GM19240 (cell line): ENCODE data around the gene ARFIP2.

Experiments used
- DNase-seq: peaks from one replicate; pipeline ENCODE4 v3.0.0; 2011; ENCODE audit warnings: low spot score; ENCODE audit not compliant: insufficient read length

The ARFIP2 gene

DNA sequence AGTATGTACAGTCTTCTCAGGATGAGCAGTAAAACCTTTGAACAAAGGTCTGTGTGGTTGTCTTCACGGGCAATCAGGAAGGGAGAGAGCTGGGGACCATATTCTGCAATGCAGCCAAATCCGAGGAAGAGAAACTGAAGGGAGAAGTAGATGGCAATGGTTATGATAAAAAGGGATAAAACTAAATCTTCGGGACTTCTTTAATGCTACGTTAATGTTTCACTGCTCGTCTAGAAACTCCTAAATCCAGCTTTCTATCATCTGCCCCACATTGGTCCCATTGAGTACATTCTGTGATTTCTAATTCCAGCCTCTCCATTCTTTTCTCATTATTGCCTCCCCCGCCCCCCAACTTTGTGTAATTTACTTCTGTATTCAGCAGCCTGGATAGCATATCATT, 1.9 kb upstream of the ARFIP2 start:
- no peak for DNase-seq

DNA sequence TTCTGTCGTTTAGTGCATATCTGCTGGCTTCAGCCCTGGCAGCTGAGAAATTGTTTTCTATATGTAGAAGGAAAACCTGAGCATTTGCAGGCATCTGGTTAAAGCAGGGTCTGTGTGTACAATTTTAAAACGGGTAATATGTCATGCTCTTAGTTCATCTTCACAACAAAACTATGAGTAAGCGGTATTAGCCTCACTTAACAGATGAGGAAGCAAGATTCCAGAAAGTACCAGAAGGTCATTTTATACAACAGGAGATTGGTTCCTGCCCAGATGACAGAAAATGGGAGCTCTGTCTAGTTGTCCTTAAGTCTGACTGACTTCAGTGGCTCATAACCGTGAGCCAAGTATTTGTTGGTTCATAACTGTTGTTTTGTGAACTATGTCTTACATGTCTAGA, 1.3 kb upstream of the ARFIP2 start:
- no peak for DNase-seq

DNA sequence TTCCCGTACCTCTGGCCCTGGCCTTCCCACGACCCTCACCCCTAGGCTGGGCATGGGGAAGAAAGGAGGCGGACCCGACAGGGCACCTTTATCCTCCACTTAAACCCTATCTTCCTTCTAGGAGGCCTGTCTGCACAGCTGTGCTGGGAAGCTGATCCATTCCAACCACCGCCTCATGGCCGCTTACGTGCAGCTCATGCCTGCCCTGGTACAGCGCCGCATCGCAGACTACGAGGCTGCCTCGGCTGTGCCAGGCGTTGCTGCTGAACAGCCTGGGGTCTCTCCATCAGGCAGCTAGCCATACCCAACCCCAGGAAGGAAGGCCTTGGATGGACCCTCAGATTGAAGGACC, 769 bp upstream of the ARFIP2 start:
- DNase-seq: no peak

DNA sequence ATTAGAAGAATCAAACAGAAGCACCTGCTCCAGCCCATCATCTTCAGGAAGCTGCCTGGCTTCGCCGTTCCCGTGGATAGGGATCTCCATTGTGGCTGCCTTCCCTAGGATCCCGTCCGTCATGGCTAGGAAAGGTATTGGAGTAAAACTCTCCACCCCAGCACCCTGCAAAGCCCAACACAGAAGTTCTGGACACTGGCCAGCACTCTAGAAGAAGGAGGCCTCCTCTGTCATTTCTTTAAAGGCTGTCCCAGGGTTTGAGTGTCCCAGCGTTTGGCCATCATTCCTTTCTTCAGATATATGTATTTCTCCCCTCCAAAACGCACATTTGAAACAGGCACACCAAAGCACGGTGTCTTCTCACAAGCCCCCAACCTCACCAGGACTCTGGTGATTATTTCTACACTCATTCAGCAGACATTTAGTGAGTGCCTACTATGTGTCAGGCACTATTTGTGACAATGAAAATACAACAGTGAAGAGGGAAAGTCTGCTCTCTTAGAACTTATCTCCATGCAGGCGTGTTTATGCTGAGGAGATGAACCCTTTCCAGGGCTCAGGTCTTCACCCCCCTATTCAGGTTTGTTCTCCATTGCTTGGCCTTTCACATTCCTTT, 724 bp downstream of the ARFIP2 start:
- DNase-seq: no peak

DNA sequence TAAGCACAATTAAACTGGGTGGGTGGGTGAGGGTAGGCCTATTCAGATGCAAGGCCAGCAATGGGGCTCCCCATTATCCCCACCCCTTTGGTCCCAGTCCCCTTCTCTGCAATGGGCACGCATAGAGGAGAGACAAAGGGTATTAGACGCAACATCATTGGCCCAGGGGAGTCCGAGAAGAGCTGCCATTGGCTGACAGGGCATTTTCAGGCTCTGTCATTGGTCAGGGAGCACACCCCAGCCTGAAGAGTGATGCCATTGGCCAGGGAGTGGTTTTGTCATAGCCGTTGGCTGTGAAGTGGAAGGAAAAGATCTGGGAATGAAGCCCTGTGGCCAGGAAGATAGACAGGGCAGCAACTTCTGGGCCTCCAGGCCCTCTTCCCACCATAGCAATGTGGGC, 4.6 kb downstream of the ARFIP2 start:
- DNase-seq: no peak

DNA sequence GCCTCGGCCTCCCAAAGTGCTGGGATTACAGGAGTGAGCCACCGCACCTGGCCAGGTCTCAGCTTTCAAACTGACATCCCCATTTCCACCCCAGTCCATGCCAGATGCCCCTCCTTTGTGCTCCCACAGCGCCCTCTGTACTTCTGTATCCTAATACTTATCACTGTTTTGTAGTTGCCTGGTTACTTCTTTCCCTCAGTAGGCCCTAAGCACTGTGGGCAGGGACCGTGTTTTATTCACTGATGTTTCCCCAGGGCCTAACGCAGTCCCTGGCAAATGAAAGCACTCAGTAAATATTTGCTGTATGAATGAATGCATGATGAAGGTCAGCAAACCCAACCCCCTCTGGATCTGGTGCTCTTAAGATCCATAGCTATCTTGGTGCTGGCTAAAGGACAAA, 5.2 kb downstream of the ARFIP2 start:
- no peak for DNase-seq

- DNase-seq: no peak
Observed at GRCh38 chr11:6474806-6475500, 6.2 kb downstream of the ARFIP2 start.

DNA sequence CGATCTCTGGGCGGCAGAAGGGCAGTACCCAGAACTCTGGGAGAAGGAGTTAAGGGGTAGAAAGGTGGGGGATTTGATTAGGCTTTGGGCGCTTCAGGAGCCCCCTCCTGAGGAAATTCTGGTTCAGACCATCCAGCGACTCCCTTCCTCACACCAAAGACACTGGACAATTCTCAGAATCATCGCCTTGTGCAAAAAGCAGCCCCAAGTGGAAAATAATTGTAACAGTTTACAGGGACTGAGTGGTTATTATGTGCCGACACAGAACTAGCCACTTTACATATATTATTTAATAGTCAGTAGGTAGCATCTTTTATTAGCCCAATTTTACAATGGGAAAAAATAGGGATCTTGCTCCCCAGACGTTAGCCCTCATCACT, 6.7 kb downstream of the ARFIP2 start:
- DNase-seq: no peak

DNA sequence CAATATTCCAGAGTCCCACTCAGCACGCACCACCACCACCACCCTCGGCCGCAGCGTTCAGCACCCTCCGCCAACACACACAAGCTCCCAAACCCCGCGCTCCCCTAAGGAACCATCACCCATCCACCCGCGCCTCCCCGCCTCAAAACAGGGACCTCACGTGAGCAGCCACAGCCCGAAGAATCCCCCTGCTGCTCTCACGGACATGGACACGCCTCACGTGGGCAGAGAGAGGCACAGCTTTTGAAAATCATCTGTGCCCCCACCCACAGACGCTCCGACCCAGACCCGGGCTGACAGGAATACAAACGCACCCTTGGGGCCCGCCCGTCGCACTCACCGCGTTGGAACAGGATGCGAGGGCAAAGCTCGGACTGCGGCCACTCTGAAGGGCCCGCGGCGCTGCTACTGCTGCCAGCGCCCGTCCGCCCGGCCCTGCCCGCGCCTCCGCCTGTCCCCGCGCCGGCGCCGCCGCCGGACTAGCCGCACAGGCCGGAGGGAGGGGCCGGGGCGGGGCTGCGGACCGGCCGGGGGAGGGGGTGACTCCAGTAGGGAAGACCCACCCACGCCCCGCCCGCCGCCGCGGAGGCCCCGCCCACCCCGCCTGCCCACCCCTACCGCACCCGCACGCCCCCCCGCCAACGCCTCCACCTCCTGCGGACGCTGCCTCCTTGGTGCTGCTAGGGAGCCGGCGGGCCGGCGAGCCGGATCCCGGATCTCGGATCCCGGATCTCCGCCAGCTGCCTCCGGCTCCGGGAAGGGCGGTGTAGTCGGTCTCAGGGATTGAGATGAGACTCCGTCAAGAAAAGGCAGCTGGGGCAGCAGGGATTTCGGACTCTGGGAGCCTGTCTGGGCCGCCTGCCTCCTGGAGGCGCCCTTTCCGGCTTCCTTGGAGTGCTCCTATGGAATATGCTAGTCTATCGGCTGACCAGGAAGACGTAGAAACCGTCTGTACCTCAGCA, 7.4 kb downstream of the ARFIP2 start, which contains the start of gene TRIM3:
Gene TRIM3, minus strand, starts transcription at position 491 of the 962 bp plus-strand sequence. CDS start 8,246 bp downstream, outside the sequence.
- DNase-seq: peak; percentile 74

DNA sequence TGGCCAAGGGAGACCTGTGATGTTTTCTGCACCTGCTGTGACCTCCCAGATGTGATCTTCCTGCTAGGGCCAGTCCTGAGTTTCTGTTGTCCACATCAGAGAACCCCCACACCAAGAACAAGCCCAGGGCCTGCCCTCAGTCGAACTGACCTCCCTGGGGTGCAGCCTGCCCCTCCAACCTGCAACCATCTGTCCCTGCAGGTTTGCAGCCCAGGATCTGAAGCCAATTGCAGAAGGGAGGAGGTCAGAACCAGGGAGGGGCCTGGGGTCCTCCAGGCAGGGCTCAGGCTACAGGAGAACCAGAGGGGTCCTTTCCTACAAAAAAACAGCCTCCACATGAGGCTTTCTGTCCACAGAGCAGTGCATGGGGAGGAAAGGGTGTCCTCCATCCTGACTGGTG, 8.2 kb downstream of the ARFIP2 start:
- no peak for DNase-seq

DNA sequence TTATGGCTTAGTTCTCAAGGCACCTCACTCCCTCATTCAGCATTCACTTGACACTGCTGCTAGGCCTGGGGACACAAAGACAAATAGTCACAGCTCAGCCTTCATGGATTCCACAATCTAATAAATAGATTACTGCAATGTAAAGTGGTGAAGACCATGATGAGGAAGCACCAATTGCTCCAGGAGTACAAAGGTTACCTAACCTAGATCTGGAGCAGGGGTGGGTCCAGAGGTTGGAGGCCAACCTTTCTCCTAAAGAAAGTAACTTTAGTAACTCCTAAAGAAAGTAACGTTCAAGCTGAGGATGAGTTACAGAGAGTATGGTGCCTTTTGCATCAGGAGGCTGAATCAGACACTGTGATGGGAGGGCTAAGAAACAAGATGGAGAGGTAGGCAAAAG, 11.5 kb downstream of the ARFIP2 start:
- no peak for DNase-seq

DNA sequence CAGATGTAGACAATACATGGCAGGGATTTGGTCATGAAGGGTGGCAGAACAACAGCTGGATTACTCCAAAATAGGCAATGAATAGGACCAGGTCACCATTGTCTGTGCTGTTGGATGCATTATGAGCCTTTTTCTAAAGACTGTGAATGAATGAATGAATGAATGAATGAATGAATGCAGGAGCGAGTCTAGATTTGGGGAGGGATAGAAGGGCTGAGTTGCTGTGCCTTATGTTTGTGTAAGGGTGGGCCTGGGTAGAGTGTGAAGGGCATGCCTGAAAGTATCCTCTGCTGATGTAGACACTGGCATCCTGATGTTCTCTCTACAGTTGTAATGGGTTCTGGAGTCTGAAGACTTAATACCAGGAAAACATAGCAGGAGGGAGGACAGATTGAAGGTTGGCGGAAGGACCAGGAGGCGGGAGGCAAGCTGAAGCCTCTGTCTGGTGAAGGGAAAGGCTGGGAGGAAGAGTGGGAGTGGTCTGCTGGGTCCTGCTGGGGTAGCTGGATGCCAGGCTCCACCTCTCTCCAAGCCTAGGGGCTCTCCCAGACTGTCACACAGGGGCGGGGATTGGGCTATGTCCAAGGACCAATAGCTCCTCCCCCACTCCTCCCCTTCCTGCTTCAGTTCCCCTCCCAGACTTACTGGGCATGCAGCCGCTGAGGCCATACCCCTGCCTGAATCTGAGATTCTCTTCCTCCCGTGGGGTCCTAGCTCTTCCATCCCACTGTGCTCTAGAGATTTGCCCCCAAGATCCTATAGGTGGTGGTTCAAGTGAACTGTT, 12.2 kb downstream of the ARFIP2 start:
- peak; percentile 80 for DNase-seq

- no peak for DNase-seq
Observed at GRCh38 chr11:6459099-6459450, 22.1 kb downstream of the ARFIP2 start.

DNA sequence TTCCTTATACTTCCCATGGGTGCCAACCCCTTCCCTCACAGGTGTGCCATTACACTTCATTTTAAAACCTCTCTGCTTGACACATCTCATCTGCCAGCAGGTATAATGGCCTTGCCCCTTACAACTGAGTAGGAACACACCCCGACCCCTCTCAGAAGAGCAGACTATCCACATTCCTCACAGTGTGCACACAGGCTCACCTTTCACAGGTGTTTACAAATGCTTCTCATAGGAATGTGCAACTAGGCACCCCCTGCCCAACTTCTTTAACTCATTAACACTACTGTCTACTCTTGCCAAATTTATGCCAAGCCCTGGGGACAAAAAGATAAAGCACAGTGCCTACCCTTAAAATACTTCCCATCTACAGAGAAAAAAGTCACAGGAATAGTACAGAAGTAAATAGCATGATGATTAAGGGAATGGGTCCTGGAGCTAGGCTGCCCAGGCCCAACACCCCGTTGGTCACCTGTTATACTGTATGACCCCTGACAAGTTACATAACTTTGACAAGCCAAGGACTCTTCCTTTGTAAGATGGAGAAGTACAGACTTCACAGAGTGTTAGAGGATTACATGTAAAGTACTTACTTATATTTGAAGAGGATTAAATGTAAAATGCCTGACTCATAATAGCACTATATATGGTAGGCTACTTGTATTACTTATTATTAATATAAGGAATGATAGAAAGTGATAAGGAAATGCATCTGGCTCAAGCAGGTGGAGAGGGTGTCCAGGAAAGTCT, 22.6 kb downstream of the ARFIP2 start:
- DNase-seq: no peak

DNA sequence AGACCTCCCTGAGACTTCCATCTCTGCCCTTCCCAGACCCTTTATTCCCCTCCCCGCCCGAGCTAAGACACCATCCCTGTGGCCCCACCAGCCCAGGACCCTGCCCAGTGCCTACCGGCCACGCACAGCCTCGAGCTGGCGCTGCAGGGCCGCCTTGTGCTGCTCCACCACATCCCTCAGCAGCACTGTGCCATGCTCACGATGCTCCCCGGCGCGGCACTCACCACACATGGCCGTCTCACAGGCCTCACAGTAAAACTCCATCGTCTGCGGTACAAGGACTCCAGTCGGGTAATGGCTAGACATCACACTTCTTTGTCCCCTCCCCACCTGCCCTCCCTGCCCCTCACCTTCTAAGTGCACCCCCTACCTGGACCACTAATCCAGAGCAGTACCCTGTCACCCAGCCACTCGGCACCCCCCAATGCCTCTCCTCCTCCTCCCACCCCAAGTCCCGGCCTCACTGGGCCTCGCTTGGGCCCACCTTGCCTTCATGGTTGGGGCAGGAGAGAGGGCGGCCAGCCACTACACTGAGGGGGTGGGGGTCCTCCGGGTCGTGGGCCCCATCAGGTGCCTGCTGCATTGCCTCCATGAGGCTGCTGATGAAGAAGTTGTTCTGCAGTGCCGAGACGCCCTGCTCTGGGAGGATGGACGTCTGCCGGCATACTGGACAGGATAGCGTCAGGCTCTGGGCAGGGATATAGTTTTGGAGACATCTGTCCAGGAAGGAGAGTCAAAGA, 23.4 kb downstream of the ARFIP2 start:
- DNase-seq: no peak

DNA sequence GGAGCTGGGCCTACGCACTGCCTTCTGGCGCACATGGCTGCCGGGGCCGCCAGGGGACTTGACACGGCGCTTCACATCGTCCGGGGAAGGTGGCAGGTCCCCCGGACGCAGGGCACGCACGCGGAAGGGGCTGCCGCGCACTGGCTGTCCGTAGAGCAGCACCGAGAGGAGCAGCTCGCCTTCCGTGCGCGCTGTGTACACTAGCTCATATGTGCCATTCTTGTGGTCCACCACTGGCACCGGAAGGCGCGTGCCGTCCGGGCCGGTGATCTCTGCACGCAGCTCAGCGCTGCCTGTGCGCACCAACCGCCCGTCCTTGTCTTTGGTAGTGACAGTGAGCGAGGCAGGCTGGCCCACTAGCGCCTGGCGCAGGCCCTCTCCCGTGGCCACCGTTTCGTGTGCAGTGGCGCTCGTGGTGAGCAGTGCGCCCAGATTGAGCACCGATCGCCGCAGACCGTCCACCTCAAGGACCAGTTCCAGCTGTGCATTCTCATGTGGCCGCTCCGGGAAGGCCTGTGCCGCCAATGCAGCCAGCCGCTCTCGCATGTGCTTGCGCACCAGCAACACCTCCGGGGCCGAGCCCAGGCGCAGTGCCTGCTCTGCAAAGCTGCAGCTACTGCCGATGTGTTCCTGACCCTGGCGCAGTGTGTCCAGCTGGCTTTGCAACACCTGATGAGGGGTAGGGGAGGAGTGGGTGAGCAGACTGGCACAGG, 24.6 kb downstream of the ARFIP2 start:
- DNase-seq: no peak

DNA sequence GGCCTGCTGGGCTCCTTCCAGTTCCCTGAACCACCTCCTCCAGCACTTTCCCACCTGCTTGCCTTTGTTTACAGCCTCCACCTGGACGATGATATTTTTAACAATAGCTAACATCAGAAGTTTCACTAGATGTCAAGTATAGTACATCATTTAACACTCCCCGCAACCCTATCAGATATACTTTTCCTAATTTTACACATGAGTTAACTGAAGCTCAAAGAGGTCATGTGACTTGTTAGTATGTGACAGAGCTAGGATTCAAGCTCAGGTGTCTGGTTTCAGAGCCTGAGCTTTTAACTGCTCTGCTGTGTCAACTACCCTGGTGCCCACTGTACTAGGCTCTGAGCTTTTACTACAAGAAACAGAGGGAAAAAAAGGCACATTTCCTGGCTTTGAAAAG, 26.1 kb downstream of the ARFIP2 start:
- no peak for DNase-seq

GRCh38 chr11:6453152-6453551, 28.0 kb downstream of the ARFIP2 start:
- DNase-seq: no peak

GRCh38 chr11:6452219-6452618, 28.9 kb downstream of the ARFIP2 start:
- no peak for DNase-seq

DNA sequence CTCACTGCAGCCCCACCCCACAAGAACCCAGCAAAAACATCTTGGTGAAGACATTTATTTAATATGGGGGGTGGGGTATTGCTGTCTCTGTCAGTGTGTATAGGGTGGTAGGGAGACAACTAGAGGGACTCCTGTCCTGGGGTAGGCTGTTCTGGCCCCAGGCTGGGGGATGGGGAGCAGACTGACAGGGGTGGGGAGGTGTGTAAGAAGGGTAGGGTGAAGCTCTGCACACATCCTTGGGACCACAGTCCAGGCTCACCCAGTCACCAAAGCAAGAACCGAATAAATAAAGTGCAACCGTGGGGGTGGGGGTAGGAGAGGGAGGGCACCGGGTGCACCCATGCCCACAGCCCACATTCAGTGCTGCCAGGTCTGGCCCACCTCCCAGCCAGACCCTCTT, 32.6 kb downstream of the ARFIP2 start:
- DNase-seq: no peak
